ENCODE data around the gene PLXDC2. TPM values are rescaled to one million over a fixed set of nuclear protein-coding genes. Genes with fewer than 3 reads are reported as not detected.

The PLXDC2 gene
- total and polyA plus RNA-seq, 2 experiments from 2014 or later: 13.5 to 19.4 TPM

- peaks cover 23% of the 10 kb centered on the region for H3K36me3 Mint-ChIP-seq (ENCODE audit: low read depth)
- peak overlapping the region; percentile 36; the same call in 1 of the 2 replicates for H3K27ac Mint-ChIP-seq
Measured at GRCh38 chr10:20117471-20117870, 301.2 kb downstream of the PLXDC2 start.

GRCh38 chr10:20118119-20118518, 301.9 kb downstream of the PLXDC2 start:
- H4K20me1 ChIP-seq (replicated peaks; ENCODE audit: insufficient read depth): no peaks in the 10 kb centered on the region
- H3K4me3 ChIP-seq: no peak overlapping the region
- no peaks in the 10 kb centered on the region for H3K79me2 ChIP-seq (replicated peaks; ENCODE audit: insufficient read depth)
- H3K36me3 ChIP-seq (ENCODE audit: insufficient read depth): no peaks in the 10 kb centered on the region
- Mint-ChIP-seq H3K36me3 (ENCODE audit: low read depth) (peaks cover 25% of the 10 kb centered on the region), H3K9me3 (peaks cover 12% of the 10 kb centered on the region), H3K4me1 (peaks cover 64% of the 10 kb centered on the region), H3K4me3 (peak overlapping the region; percentile 29), H3K27ac (peak overlapping the region; percentile 85), H3K27me3 (ENCODE audit: insufficient read depth, low read depth, poor library complexity) (peaks cover 16% of the 10 kb centered on the region)
- peak; percentile 48 for DNase-seq (ENCODE audit: low spot score)
- peak overlapping the region; percentile 65 for H3K27ac ChIP-seq (ENCODE audit: low read depth)
- H3K4me1 ChIP-seq (ENCODE audit: insufficient read depth): peaks cover 39% of the 10 kb centered on the region
- H3K4me2 ChIP-seq: peak overlapping the region; percentile 30; the same call in 1 of the 2 replicates
- ATAC-seq: peak; percentile 77
- H3K9me2 ChIP-seq (ENCODE audit: insufficient read depth): no peaks in the 10 kb centered on the region
- TF ChIP-seq CREB1 (CRISPR knock-in tag; IDR thresholded peaks at IDR 0.05; ENCODE audit: low read depth) (no peak), EZH2 (IDR thresholded peaks at IDR 0.05; ENCODE audit: low read depth, unreplicated experiment) (no peak), STAT1 (IDR thresholded peaks at IDR 0.05; ENCODE audit: unreplicated experiment) (no peak)
- no peaks in the 10 kb centered on the region for H3K27me3 ChIP-seq (ENCODE audit: insufficient read depth)
- H2AFZ ChIP-seq: no peak overlapping the region
- H3F3A ChIP-seq (replicated peaks; ENCODE audit: low read depth): no peaks in the 10 kb centered on the region

More at GRCh38 chr10:20117471-20117870, 301.2 kb downstream of the PLXDC2 start:
- Histone ChIP-seq H2AFZ (no peak overlapping the region), H3K4me3 (no peak overlapping the region), H3K9me2 (ENCODE audit: insufficient read depth) (no peaks in the 10 kb centered on the region), H3K27ac (ENCODE audit: low read depth) (peak overlapping the region; percentile 65; the same call in 1 of the 2 replicates), H3F3A (replicated peaks; ENCODE audit: low read depth) (no peaks in the 10 kb centered on the region), H3K27me3 (ENCODE audit: insufficient read depth) (no peaks in the 10 kb centered on the region), H3K36me3 (ENCODE audit: insufficient read depth) (no peaks in the 10 kb centered on the region), H4K20me1 (replicated peaks; ENCODE audit: insufficient read depth) (no peaks in the 10 kb centered on the region), H3K79me2 (replicated peaks; ENCODE audit: insufficient read depth) (no peaks in the 10 kb centered on the region), H3K4me1 (ENCODE audit: insufficient read depth) (peaks cover 39% of the 10 kb centered on the region), H3K4me2 (0 out of 2 replicates have a peak overlapping the region, but pooled peaks have one; percentile 30)
- Mint-ChIP-seq H3K9me3 (peaks cover 5% of the 10 kb centered on the region), H3K27me3 (ENCODE audit: insufficient read depth, low read depth, poor library complexity) (peaks cover 14% of the 10 kb centered on the region), H3K4me1 (peaks cover 64% of the 10 kb centered on the region), H3K4me3 (no peak overlapping the region)
- ATAC-seq: no peak
- no peak for DNase-seq (ENCODE audit: low spot score)
- TF ChIP-seq CREB1 (CRISPR knock-in tag; IDR thresholded peaks at IDR 0.05; ENCODE audit: low read depth) (no peak), ETS1 (IDR thresholded peaks at IDR 0.05) (no peak), CTCF (conservative IDR thresholded peaks at IDR 0.05; ENCODE audit: low read depth in 2 of 2) (no peak), POLR2AphosphoS5 (IDR thresholded peaks at IDR 0.05; ENCODE audit: low read depth) (no peak), STAT1 (IDR thresholded peaks at IDR 0.05; ENCODE audit: unreplicated experiment) (no peak), EZH2phosphoT487 (IDR thresholded peaks at IDR 0.05; ENCODE audit: unreplicated experiment) (no peak), ZNF331 (CRISPR knock-in tag; IDR thresholded peaks at IDR 0.05; ENCODE audit: low read depth) (no peak), JUNB (IDR thresholded peaks at IDR 0.05; ENCODE audit: unreplicated experiment) (no peak), NANOG (IDR thresholded peaks at IDR 0.05; ENCODE audit: borderline replicate concordance) (no peak)
